ENCODE data around the gene DRC7.

- TF ChIP-seq, protein P1, sequence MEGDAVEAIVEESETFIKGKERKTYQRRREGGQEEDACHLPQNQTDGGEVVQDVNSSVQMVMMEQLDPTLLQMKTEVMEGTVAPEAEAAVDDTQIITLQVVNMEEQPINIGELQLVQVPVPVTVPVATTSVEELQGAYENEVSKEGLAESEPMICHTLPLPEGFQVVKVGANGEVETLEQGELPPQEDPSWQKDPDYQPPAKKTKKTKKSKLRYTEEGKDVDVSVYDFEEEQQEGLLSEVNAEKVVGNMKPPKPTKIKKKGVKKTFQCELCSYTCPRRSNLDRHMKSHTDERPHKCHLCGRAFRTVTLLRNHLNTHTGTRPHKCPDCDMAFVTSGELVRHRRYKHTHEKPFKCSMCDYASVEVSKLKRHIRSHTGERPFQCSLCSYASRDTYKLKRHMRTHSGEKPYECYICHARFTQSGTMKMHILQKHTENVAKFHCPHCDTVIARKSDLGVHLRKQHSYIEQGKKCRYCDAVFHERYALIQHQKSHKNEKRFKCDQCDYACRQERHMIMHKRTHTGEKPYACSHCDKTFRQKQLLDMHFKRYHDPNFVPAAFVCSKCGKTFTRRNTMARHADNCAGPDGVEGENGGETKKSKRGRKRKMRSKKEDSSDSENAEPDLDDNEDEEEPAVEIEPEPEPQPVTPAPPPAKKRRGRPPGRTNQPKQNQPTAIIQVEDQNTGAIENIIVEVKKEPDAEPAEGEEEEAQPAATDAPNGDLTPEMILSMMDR (IDR thresholded peaks at IDR 0.05): no peak
- no peak for TF ChIP-seq POLR2A (IDR thresholded peaks at IDR 0.05)
Observed at GRCh38 chr16:57758331-57759117, 63.9 kb downstream of the DRC7 start.

Measured in Peyer's patch (tissue), 4 donors.